Loucy (cell line): Measurements from ENCODE around the gene OR2T8.

Experiments used
- H2AFZ ChIP-seq: fragments of 200-600 bp; sonication (generic); 2 replicates; pipeline ENCODE4 v1.6.0; 2016; ENCODE audit warnings: antibody characterized with exemption, mild to moderate bottlenecking, low read length, moderate library complexity
- H3F3A ChIP-seq: fragments of 200-600 bp; 2 replicates; pipeline ENCODE4 v1.6.0; 2016; ENCODE audit warnings: antibody characterized with exemption, low read depth, mild to moderate bottlenecking
- H3K27me3 ChIP-seq: fragments of 200-600 bp; sonication (generic); 2 replicates; pipeline ENCODE4 v1.6.1; 2014; ENCODE audit warnings: low read length, mild to moderate bottlenecking; ENCODE audit not compliant: insufficient read depth, poor library complexity, severe bottlenecking
- H3K36me3 ChIP-seq: fragments of 200-600 bp; sonication (generic); 2 replicates; pipeline ENCODE4 v1.6.1; 2016; ENCODE audit warnings: low read length; ENCODE audit not compliant: insufficient read depth
- H3K4me1 ChIP-seq: fragments of 200-600 bp; sonication (generic); 2 replicates; pipeline ENCODE4 v1.5.1; 2014; ENCODE audit warnings: low read length, mild to moderate bottlenecking; ENCODE audit not compliant: insufficient read depth, poor library complexity, severe bottlenecking
- H3K4me2 ChIP-seq: fragments of 200-600 bp; sonication (generic); 2 replicates; pipeline ENCODE4 v1.6.0; 2014; ENCODE audit warnings: antibody characterized with exemption, low read length, low read depth, mild to moderate bottlenecking; ENCODE audit not compliant: poor library complexity, severe bottlenecking
- H3K4me3 ChIP-seq: fragments of 200-600 bp; sonication (generic); 2 replicates; pipeline ENCODE4 v1.5.1; 2014; ENCODE audit warnings: low read length, mild to moderate bottlenecking, mixed read lengths; ENCODE audit not compliant: poor library complexity, severe bottlenecking
- H3K79me2 ChIP-seq: fragments of 200-600 bp; sonication (generic); 2 replicates; pipeline ENCODE4 v1.6.1; 2014; ENCODE audit warnings: low read length; ENCODE audit not compliant: insufficient read depth
- H3K9ac ChIP-seq: fragments of 200-600 bp; sonication (generic); 2 replicates; pipeline ENCODE4 v1.6.0; 2014; ENCODE audit warnings: mild to moderate bottlenecking, low read depth, low read length, moderate library complexity; ENCODE audit not compliant: poor library complexity, severe bottlenecking
- H3K9me2 ChIP-seq: fragments of 200-600 bp; sonication (generic); replicated peaks from 2 replicates; pipeline ENCODE4 v1.6.1; 2016; ENCODE audit warnings: low read depth, low read length, mixed read lengths
- H3K9me3 ChIP-seq: fragments of 200-600 bp; sonication (generic); 2 replicates; pipeline ENCODE4 v1.6.1; 2014; ENCODE audit warnings: mild to moderate bottlenecking, antibody characterized with exemption, low read length, low read depth; ENCODE audit not compliant: insufficient read depth
- H4K20me1 ChIP-seq: fragments of 200-600 bp; sonication (generic); 2 replicates; pipeline ENCODE4 v1.6.0; 2014; ENCODE audit warnings: antibody characterized with exemption, low read length, mild to moderate bottlenecking; ENCODE audit not compliant: insufficient read depth, poor library complexity, severe bottlenecking
- CTCF ChIP-seq: fragments of 200-600 bp; sonication (generic); conservative IDR thresholded peaks from 2 replicates; pipeline ENCODE4 v1.5.1; 2014; ENCODE audit warnings: mild to moderate bottlenecking, antibody characterized with exemption, low read length
- EZH2phosphoT487 ChIP-seq: fragments of 200-600 bp; IDR thresholded peaks from 2 replicates; pipeline ENCODE4 v1.6.1; 2018; ENCODE audit warnings: antibody characterized with exemption, mild to moderate bottlenecking, moderate library complexity, borderline replicate concordance

The OR2T8 gene

GRCh38 chr1:247919952-247920351 lies at the start of gene OR2T8:
Gene OR2T8 (plus strand): TSS chr1:247920252. CDS start chr1:247921018, 766 bp downstream.
- H3K36me3 ChIP-seq = no peaks in the 10 kb centered on the region
- TF ChIP-seq CTCF (no peak), EZH2phosphoT487 (no peak)
- H3F3A ChIP-seq = no peaks in the 10 kb centered on the region
- no peaks in the 10 kb centered on the region for H3K9me2 ChIP-seq
- H3K4me3 ChIP-seq = no peak within 1 kb of the TSS
- H3K4me1 ChIP-seq = no peaks in the 10 kb centered on the region
- H3K27me3 ChIP-seq = no peaks in the 10 kb centered on the region
- no peaks in the 10 kb centered on the region for H4K20me1 ChIP-seq
- no peak within 1 kb of the TSS for H3K4me2 ChIP-seq
- no peak within 1 kb of the TSS for H2AFZ ChIP-seq
- H3K79me2 ChIP-seq = no peaks in the 10 kb centered on the region
- H3K9me3 ChIP-seq = no peaks in the 10 kb centered on the region
- no peak within 1 kb of the TSS for H3K9ac ChIP-seq

- Histone ChIP-seq H3K4me1 (no peaks in the 10 kb centered on the region), H3K79me2 (no peaks in the 10 kb centered on the region), H2AFZ (no peak overlapping the region), H3K27me3 (no peaks in the 10 kb centered on the region), H3K4me2 (no peak overlapping the region), H3K9me3 (no peaks in the 10 kb centered on the region), H4K20me1 (no peaks in the 10 kb centered on the region), H3K4me3 (no peak overlapping the region), H3F3A (no peaks in the 10 kb centered on the region), H3K36me3 (no peaks in the 10 kb centered on the region), H3K9me2 (no peaks in the 10 kb centered on the region), H3K9ac (no peak overlapping the region)
- TF ChIP-seq EZH2phosphoT487 (no peak), CTCF (no peak)
Measured at GRCh38 chr1:247883346-247883745, 36.7 kb upstream of the OR2T8 start.

- no peak overlapping the region for H3K4me2 ChIP-seq
- no peaks in the 10 kb centered on the region for H3K4me1 ChIP-seq
- H3K27me3 ChIP-seq = no peaks in the 10 kb centered on the region
- H2AFZ ChIP-seq = no peak overlapping the region
- H3K9me3 ChIP-seq = no peaks in the 10 kb centered on the region
- no peaks in the 10 kb centered on the region for H3K9me2 ChIP-seq
- H3K9ac ChIP-seq = no peak overlapping the region
- TF ChIP-seq EZH2phosphoT487 (no peak), CTCF (no peak)
- no peaks in the 10 kb centered on the region for H3K79me2 ChIP-seq
- H3F3A ChIP-seq = no peaks in the 10 kb centered on the region
- no peaks in the 10 kb centered on the region for H3K36me3 ChIP-seq
- no peak overlapping the region for H3K4me3 ChIP-seq
- no peaks in the 10 kb centered on the region for H4K20me1 ChIP-seq
Measured at GRCh38 chr1:247884797-247885413, 35.1 kb upstream of the OR2T8 start.
